K562 (cell line): Measurements from ENCODE around the gene SLC37A3.

ENCODE experiments used
- ARID4B ChIP-seq: sonication (generic); formaldehyde crosslinking; IDR thresholded peaks from 2 replicates; pipeline ENCODE4 v1.8.0; 2022; ENCODE audit warnings: mild to moderate bottlenecking, missing genetic modification reagents
- HOXB6 ChIP-seq: fragments of 250-450 bp; sonication (Bioruptor Pico); IDR thresholded peaks from 2 replicates; pipeline ENCODE4 v1.5.1; 2022; ENCODE audit warnings: mild to moderate bottlenecking, borderline replicate concordance

GRCh38 chr7:140417456-140418155 is 19.3 kb upstream of the SLC37A3 start:
- TF ChIP-seq ARID4B (CRISPR knock-in tag) (no peak), HOXB6 (no peak)
